AG04450 (cell line): ENCODE data around the gene GLIS1. TPM values are rescaled to one million over a fixed set of nuclear protein-coding genes. Genes with fewer than 3 reads are reported as not detected.

Source experiments
- CTCF ChIA-PET: fragments of 300-600, 350-600 bp; formaldehyde crosslinking; extraction: SDS; loops from one replicate; lab custom pipeline; 2022; ENCODE audit warnings: antibody characterized with exemption, inconsistent platforms; lab: Charles Lee
- POLR2A ChIA-PET: fragments of 350-600 bp; formaldehyde crosslinking; extraction: SDS; loops from one replicate; lab custom pipeline; 2021; ENCODE audit warnings: antibody characterized with exemption, inconsistent platforms; lab: Yijun Ruan, JAX
- DNase-seq: peaks from one replicate; pipeline ENCODE4 v3.0.0-alpha.2; 2011; ENCODE audit warnings: low read depth, low spot score
- H3K27ac ChIP-seq: one replicate; pipeline ENCODE4 v1.5.1; 2012; ENCODE audit warnings: low read depth, low read length, control low read depth
- H3K27me3 ChIP-seq: one replicate; pipeline ENCODE4 v1.6.0; 2012; ENCODE audit warnings: low read length; ENCODE audit not compliant: control insufficient read depth, insufficient read depth
- H3K4me3 ChIP-seq: 2 replicates; pipeline ENCODE4 v1.5.1; 2011; ENCODE audit warnings: mild to moderate bottlenecking, low read depth, low read length, control low read depth
- H3K9me3 ChIP-seq: 2 replicates; pipeline ENCODE4 v1.5.1; 2012; ENCODE audit warnings: low read length; ENCODE audit not compliant: control insufficient read depth, insufficient read depth
- polyA plus RNA-seq: library from polyadenylated mRNA; depleted of rRNA; stranded (reverse); fragments of >200 nt; gene quantifications from 2 replicates; pipeline ENCODE4 v1.2.3, GENCODE V29; 2011
- TF ChIP-seq, protein P1 (sequence below): IDR thresholded peaks from 2 replicates; pipeline ENCODE4 v1.5.1; 2011; ENCODE audit warnings: low read depth, low read length, control low read depth, inconsistent platforms

The GLIS1 gene
- polyA plus RNA-seq, 1 experiment, result 0.77 TPM

DNA sequence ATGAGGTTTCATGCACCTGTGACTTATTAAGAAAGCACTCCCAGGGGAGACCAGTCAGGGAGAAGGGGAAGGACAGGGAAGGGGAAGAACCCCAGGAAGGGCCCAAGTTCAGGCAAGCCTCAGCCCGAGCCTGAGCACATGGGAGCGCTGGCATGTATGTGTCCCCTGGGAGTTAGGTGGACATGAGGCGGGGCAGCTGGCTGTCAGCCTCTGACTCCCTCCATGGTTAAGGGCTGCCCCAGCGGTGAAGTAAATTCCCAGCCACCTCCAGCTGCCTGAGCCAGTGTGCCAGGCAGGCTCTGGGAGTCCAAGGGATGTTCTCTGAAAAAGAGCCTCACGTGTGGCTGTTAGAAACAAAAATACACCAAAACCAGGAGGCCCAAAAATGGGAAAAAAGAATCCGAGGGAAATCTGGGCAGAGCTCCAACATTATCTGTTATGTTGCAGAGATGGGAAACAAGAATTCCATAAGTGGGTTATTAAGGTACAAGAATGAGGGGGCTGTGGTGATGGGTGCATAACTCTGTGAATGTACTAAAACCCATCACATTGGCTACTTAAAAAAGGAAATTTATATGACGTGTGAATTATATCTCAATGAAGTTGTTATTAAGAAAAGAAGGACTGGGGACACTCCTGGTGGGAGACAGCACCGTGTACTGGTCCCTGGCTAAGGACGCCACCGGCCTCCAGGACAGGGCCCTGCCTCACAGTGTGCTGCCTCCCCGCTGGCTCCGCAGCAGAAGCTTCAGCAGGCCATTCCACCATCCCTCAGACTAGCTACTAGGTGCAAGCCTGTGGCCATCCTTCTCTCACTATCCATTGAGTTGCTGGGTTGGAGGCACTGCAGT lies 261.1 kb downstream of the GLIS1 start:
- no peaks in the 10 kb centered on the region; the same call in 1 of the 2 replicates for H3K9me3 ChIP-seq
- TF ChIP-seq, protein P1, sequence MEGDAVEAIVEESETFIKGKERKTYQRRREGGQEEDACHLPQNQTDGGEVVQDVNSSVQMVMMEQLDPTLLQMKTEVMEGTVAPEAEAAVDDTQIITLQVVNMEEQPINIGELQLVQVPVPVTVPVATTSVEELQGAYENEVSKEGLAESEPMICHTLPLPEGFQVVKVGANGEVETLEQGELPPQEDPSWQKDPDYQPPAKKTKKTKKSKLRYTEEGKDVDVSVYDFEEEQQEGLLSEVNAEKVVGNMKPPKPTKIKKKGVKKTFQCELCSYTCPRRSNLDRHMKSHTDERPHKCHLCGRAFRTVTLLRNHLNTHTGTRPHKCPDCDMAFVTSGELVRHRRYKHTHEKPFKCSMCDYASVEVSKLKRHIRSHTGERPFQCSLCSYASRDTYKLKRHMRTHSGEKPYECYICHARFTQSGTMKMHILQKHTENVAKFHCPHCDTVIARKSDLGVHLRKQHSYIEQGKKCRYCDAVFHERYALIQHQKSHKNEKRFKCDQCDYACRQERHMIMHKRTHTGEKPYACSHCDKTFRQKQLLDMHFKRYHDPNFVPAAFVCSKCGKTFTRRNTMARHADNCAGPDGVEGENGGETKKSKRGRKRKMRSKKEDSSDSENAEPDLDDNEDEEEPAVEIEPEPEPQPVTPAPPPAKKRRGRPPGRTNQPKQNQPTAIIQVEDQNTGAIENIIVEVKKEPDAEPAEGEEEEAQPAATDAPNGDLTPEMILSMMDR, result no peak
- DNase-seq, result no peak
- H3K4me3 ChIP-seq, result no peak overlapping the region
- ChIA-PET POLR2A (no interaction called here), CTCF (interaction anchor here (0.6 to 1.5 kb wide), 4 partner anchors 8 to 349 kb away, joined by 3 read pairs; no protein-coding TSS in a partner anchor)
- H3K27ac ChIP-seq, result peak overlapping the region; percentile 21
- H3K27me3 ChIP-seq, result peaks cover 37% of the 10 kb centered on the region

DNA sequence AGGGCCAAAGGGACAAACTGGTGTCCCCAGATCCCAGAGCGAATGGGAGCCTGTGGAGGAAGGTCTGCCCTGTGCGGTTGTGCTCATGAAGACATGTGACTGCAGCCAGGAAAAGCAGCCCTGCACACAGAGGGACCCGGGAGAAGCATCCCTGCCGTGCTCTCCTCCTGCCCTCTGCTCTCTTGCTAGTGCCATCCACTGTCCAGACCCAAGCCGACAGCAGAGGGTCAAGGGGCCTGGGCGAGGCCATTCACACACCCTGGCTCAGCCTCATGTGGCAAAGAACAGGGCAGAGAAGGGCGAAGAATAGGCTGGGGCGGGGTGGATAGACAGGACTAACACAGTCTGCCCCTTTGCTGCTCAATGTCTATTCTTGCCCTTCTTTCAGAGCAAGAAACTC lies 262.4 kb downstream of the GLIS1 start:
- DNase-seq, result no peak
- POLR2A ChIA-PET, result no interaction called here
- CTCF ChIA-PET, result interaction anchor here (0.5 kb wide), 1 partner anchor 247 kb away, joined by 3 read pairs; no protein-coding TSS in a partner anchor
- no peak overlapping the region for H3K4me3 ChIP-seq
- TF ChIP-seq, protein P1, result no peak
- no peak overlapping the region for H3K27ac ChIP-seq
- H3K9me3 ChIP-seq, result no peaks in the 10 kb centered on the region; the same call in 1 of the 2 replicates
- H3K27me3 ChIP-seq, result peaks cover 29% of the 10 kb centered on the region

DNA sequence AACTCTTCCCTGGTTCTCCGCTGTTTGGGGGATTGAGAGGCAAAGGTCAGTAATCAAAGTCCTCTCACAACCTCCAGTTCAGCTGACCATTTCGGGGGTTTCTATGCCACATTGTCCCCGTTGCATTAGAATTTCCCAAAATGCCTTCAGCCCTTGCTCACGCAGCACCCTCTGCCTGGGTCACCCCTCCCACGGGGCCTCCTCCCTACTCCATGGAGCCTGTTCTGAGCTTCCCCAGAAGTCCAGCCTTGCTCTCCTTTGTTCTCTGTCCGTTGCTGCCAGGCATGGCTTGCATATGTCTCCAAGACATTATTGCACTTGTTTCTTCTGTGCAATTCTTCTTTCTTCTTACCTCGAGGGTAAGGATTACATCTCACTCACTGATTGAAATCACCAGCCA lies 263.3 kb downstream of the GLIS1 start:
- ChIA-PET CTCF (interaction anchor here (1.1 to 1.8 kb wide), 2 partner anchors 75 to 197 kb away, joined by 3 to 9 read pairs; no protein-coding TSS in a partner anchor), POLR2A (no interaction called here)
- TF ChIP-seq, protein P1, result no peak
- H3K9me3 ChIP-seq, result no peaks in the 10 kb centered on the region; the same call in 1 of the 2 replicates
- no peak for DNase-seq
- H3K4me3 ChIP-seq, result no peak overlapping the region
- H3K27ac ChIP-seq, result no peak overlapping the region
- peaks cover 23% of the 10 kb centered on the region for H3K27me3 ChIP-seq

DNA sequence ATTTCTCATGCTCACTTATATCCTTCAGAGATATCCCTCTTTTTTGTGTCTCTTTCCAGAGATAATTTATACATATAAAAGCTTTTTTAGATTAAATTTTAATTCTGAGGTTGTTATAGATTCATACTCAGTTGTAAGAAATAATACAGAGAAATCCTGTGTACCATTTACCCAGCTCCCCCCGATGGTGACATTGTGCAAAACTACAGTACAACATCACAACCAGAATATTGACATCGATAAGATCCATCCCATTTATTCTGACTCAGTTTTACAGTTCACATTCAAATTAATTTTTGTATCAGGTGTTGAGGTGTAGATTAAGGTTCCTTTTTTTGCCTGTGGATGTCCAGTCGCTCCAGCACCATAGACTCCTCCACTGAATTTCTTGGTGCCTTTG lies 265.5 kb downstream of the GLIS1 start:
- DNase-seq, result no peak
- TF ChIP-seq, protein P1, result peak; percentile 48
- POLR2A ChIA-PET, result no interaction called here
- CTCF ChIA-PET, result interaction anchor here (1.1 to 1.7 kb wide), 2 partner anchors 12 to 195 kb away, joined by 5 to 11 read pairs; no protein-coding TSS in a partner anchor
- Histone ChIP-seq H3K27ac (no peak overlapping the region), H3K4me3 (no peak overlapping the region), H3K27me3 (peaks cover 13% of the 10 kb centered on the region), H3K9me3 (no peaks in the 10 kb centered on the region; the same call in 1 of the 2 replicates)

DNA sequence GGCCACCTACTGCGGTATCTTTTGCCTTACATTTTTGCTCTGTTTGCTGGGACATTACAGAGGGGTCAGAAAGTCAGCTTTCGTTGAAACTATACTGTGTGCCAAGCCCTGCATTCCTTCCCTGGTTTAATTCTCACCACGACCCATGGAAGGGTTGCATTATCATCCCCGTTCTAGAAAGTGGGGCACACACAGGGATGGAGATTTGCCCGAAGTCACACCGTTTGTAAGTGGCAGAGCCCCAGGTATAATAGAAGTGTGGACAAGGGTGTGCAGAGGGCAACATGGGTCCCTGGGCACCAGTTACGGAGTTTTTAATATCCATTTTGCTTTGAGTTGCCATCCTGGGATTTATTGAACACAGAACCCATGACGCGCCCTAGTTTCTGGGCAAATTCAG lies 268.0 kb downstream of the GLIS1 start:
- H3K4me3 ChIP-seq, result no peak overlapping the region
- no peak for DNase-seq
- CTCF ChIA-PET, result interaction anchor here (1.4 kb wide), 1 partner anchor 9 kb away, joined by 3 read pairs; no protein-coding TSS in a partner anchor
- H3K27me3 ChIP-seq, result peaks cover 4% of the 10 kb centered on the region
- POLR2A ChIA-PET, result no interaction called here
- H3K9me3 ChIP-seq, result no peaks in the 10 kb centered on the region; the same call in 1 of the 2 replicates
- TF ChIP-seq, protein P1, result no peak
- no peak overlapping the region for H3K27ac ChIP-seq
